NCI-H82 treated with DMSO at 0.1 percent for 48 hours (cell line): ENCODE measurements around the gene PLIN5.

ENCODE experiments used
- DNase-seq: peaks from one replicate; lab custom pipeline; 2025; ENCODE audit not compliant: unreplicated experiment; lab: John Stamatoyannopoulos, UW

Gene PLIN5

GRCh38 chr19:4523306-4524110 is 11.5 kb downstream of the PLIN5 start:
- no peak for DNase-seq

GRCh38 chr19:4522291-4523002 is 12.6 kb downstream of the PLIN5 start:
- DNase-seq: no peak

GRCh38 chr19:4521888-4522242 is 13.2 kb downstream of the PLIN5 start:
- DNase-seq: no peak

- no peak for DNase-seq
These were observed 13.7 kb downstream of the PLIN5 start for GRCh38 chr19:4521170-4521887.

GRCh38 chr19:4519521-4520277 is 15.3 kb downstream of the PLIN5 start:
- DNase-seq: no peak

- DNase-seq: no peak
These were observed 15.9 kb downstream of the PLIN5 start for GRCh38 chr19:4519172-4519496.

GRCh38 chr19:4518345-4519171 is 16.5 kb downstream of the PLIN5 start, which contains the start of gene PLIN4:
Gene PLIN4, minus strand, starts transcription at chr19:4518486. Its CDS starts 214 bp downstream, at chr19:4518272.
- no peak for DNase-seq

- DNase-seq: no peak
These were observed 17.5 kb downstream of the PLIN5 start for GRCh38 chr19:4517451-4518057.

GRCh38 chr19:4516939-4517300 is 18.1 kb downstream of the PLIN5 start:
- DNase-seq: no peak

GRCh38 chr19:4516199-4516938 is 18.7 kb downstream of the PLIN5 start:
- DNase-seq: no peak

GRCh38 chr19:4515732-4516131 is 19.3 kb downstream of the PLIN5 start:
- no peak for DNase-seq

- no peak for DNase-seq
These were observed 21.8 kb downstream of the PLIN5 start for GRCh38 chr19:4513248-4513647.

GRCh38 chr19:4512070-4512469 is 23.0 kb downstream of the PLIN5 start:
- DNase-seq: no peak

- DNase-seq: no peak
These were observed 23.5 kb downstream of the PLIN5 start for GRCh38 chr19:4511300-4512054.

- no peak for DNase-seq
These were observed 24.4 kb downstream of the PLIN5 start for GRCh38 chr19:4510435-4511255.

GRCh38 chr19:4508698-4509097 is 26.3 kb downstream of the PLIN5 start:
- DNase-seq: no peak

GRCh38 chr19:4507804-4508203 is 27.2 kb downstream of the PLIN5 start:
- DNase-seq: no peak

GRCh38 chr19:4507150-4507452 is 27.9 kb downstream of the PLIN5 start:
- no peak for DNase-seq
